Measurements from ENCODE around the gene ETV2. TPM values are rescaled to one million over a fixed set of nuclear protein-coding genes. Genes with fewer than 3 reads are reported as not detected.

The ETV2 gene
- total RNA-seq, 1 donor from 2014 or later, result 0.72 TPM

DNA sequence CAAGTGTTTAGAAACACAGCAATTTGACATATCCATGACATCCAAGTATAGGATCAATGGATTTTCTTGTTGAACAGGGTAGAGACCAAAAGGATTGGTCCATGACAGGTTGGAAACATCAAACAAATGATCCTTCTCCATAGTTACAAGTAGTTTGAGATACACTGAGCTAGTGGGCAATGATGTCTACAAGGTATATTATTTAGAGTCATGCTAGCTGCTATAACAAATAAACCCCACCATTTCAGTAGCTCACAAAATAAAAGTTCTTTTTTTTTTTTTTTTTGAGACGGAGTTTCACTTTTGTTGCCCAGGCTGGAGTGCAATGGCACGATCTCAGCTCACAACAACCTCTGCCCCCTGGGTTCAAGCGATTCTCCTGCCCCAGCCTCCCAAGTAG, 33.9 kb upstream of the ETV2 start:
- TF ChIP-seq, protein P1, sequence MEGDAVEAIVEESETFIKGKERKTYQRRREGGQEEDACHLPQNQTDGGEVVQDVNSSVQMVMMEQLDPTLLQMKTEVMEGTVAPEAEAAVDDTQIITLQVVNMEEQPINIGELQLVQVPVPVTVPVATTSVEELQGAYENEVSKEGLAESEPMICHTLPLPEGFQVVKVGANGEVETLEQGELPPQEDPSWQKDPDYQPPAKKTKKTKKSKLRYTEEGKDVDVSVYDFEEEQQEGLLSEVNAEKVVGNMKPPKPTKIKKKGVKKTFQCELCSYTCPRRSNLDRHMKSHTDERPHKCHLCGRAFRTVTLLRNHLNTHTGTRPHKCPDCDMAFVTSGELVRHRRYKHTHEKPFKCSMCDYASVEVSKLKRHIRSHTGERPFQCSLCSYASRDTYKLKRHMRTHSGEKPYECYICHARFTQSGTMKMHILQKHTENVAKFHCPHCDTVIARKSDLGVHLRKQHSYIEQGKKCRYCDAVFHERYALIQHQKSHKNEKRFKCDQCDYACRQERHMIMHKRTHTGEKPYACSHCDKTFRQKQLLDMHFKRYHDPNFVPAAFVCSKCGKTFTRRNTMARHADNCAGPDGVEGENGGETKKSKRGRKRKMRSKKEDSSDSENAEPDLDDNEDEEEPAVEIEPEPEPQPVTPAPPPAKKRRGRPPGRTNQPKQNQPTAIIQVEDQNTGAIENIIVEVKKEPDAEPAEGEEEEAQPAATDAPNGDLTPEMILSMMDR (IDR thresholded peaks at IDR 0.05), result no peak
- ATAC-seq (no peak), DNase-seq (no peak)
- Histone ChIP-seq H3K9me3 (no peaks in the 10 kb centered on the region), H3K27ac (no peak overlapping the region), H3K27me3 (no peaks in the 10 kb centered on the region), H3K4me3 (no peak overlapping the region), H3K4me1 (peaks cover 5% of the 10 kb centered on the region), H3K36me3 (no peaks in the 10 kb centered on the region)
- intact Hi-C loops (cut with DNase I), result no loop called here

DNA sequence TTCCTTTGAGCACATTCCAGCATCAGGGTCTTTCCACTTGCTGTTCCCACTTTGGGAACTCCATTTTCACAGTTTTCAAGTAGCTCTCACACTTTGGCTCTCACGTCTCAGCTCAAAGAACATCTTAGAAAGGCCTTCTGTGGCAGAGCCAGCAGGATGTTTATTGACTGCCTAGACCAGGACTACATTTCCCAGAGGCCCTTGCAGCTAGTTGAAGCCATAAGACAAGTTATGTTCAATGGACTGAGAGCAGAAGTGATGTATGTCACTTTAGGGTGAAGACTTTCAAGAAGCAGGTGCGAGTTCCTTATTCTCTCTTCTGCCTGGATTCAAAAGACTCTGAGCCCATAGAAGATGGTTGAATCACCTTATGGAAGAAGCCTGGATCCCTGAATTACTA, 33.3 kb upstream of the ETV2 start:
- Histone ChIP-seq H3K36me3 (no peaks in the 10 kb centered on the region), H3K27me3 (no peaks in the 10 kb centered on the region), H3K4me3 (no peak overlapping the region), H3K4me1 (peaks cover 5% of the 10 kb centered on the region), H3K27ac (no peak overlapping the region), H3K9me3 (no peaks in the 10 kb centered on the region)
- TF ChIP-seq, protein P1 (IDR thresholded peaks at IDR 0.05), result no peak
- no peak for ATAC-seq
- intact Hi-C loops (cut with DNase I), result no loop called here
- DNase-seq, result no peak

DNA sequence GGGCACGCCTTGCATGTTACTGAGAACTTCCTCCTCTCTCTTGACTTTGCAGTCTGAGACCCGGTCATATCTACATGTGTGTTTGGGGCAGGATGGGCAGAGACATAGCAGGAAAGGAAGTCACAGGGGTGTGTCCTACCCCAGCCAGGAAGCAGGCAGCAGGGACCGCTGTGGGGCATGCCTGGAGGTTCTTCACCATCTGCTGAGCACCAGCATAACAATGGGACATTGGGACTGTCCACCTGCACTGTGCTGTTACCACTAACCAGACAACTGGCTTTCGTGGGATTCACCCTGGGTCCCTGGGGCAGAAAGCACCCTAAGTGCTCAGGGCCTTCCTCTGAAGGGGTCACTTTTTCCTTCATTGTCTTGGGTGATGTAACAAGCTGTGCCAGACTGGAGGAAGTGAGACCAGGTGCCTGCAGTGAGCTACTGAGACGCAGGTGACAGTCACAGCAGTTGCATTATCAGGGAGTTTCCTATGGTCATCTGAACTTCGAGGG, 31.6 kb upstream of the ETV2 start:
- intact Hi-C loops (cut with DNase I), result no loop called here
- Histone ChIP-seq H3K4me3 (no peak overlapping the region), H3K36me3 (no peaks in the 10 kb centered on the region), H3K9me3 (no peaks in the 10 kb centered on the region), H3K4me1 (peaks cover 5% of the 10 kb centered on the region), H3K27ac (no peak overlapping the region), H3K27me3 (no peaks in the 10 kb centered on the region)
- peak; percentile 15 for ATAC-seq
- TF ChIP-seq, protein P1 (IDR thresholded peaks at IDR 0.05), result no peak
- no peak for DNase-seq

DNA sequence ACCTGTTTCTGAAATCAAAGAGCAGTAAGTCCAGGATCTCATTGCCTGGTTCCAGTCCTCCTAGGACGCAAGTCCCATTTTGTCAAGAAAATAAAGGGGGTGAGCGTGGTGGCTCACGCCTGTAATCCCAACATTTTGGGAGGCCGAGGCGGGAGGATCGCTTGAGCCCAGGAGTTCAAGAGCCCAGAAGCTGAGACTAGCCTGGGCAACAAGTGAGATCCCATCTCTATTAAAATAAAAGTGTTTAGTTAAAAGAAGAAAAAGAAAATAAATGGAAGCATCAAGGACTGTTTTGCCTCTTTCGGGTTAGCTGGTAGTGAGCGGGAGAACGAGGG, 29.4 kb upstream of the ETV2 start:
- no peak overlapping the region for H3K27ac ChIP-seq
- peak overlapping the region; percentile 78 for H3K4me3 ChIP-seq
- TF ChIP-seq, protein P1 (IDR thresholded peaks at IDR 0.05), result no peak
- intact Hi-C loops (cut with DNase I), result no loop called here
- no peaks in the 10 kb centered on the region for H3K36me3 ChIP-seq
- ATAC-seq (no peak), DNase-seq (no peak)
- no peaks in the 10 kb centered on the region for H3K9me3 ChIP-seq
- no peaks in the 10 kb centered on the region for H3K27me3 ChIP-seq
- peaks cover 5% of the 10 kb centered on the region for H3K4me1 ChIP-seq

DNA sequence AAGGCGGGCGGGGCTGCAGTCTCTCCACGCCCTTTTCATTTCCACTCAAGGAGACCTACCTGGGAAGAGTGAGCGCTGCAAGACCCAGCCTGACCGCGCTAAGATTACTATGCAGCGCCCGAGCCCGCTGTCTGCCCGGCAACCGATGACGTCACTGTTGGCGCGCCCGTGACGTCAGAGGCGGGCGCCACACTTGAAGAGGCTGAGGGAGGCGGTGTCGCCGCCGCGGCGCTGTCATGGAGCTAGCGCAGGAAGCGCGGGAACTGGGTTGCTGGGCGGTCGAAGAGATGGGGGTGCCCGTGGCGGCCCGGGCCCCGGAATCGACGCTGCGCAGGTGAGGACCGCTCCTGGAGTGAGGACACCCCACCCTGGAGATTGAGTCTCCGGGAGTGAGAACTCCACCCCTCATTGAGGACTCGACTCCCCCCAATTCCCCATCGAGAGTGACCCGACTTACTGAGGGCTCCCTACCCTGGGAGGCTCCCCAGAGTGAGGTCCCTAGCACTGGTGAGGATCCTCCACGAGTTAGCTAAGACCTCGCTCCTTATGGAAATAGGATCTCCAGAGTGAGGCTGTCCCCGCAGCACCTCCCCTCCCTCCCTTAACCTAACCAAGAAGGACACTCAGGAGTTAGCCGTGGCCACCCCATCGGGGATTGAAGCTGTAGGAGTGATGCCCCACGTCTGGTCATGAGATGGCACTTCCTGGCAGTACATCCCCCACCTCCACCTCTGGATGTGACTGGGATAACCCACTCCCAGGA, 28.8 kb upstream of the ETV2 start, which contains the start of gene HAUS5:
HAUS5 (plus strand) TSS at position 177 of the 763 bp plus-strand sequence; CDS start at position 237, 60 bp downstream.
- H3K9me3 ChIP-seq, result no peaks in the 10 kb centered on the region
- peak within 1 kb of the TSS; percentile 71 for H3K27ac ChIP-seq
- DNase-seq (peak; percentile 95), ATAC-seq (peak; percentile 93)
- peaks cover 5% of the 10 kb centered on the region for H3K4me1 ChIP-seq
- H3K27me3 ChIP-seq, result no peaks in the 10 kb centered on the region
- TF ChIP-seq, protein P1 (IDR thresholded peaks at IDR 0.05), result no peak
- H3K36me3 ChIP-seq, result no peaks in the 10 kb centered on the region
- H3K4me3 ChIP-seq, result peak within 1 kb of the TSS; percentile 78
- intact Hi-C loops (cut with DNase I), result no loop called here
